ENCODE results near the gene HBS1L. TPM values are rescaled to one million over a fixed set of nuclear protein-coding genes. Genes with fewer than 3 reads are reported as not detected.

Gene HBS1L
- total and polyA plus RNA-seq, 9 of the 15 experiments (the other 6 are each of a cell fraction or from before 2014, with no cell fraction given) = 101 to 199 (median 145) TPM

DNA sequence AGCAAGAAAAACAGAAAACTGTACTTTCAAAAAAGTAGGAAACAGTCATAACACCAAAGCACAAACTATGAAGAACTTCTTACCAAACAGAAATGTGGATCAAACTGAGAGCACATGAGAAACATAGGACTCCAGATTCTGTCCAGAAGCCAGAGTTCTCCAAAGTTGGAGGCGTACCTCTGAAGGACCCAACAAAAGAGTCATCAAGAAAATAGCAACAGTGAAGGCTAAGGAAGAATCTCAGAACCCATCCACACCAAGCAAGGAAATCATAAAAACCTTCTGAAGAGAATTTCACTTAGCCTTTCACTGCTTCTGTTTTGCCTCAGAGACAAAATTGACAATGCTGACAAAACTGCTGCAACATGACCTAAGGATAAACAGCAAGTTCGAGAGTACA is 29.4 kb downstream of the HBS1L start:
- H3K9me1 ChIP-seq (ENCODE audit: control insufficient read depth, insufficient read depth, low read length) = no peaks in the 10 kb centered on the region
- ChIA-PET POLR2A (interaction anchor here (0.9 kb wide), 1 partner anchor 10 kb away, joined by 4 read pairs; no protein-coding TSS in a partner anchor), CTCF (ENCODE audit: low intra/inter-chr PET ratio) (no interaction called here)
- ATAC-seq = peak; percentile 37
- 94% methylated on average over 2 of the region's 2 CpGs for WGBS (ENCODE audit: insufficient coverage, low coverage, missing lambda C conversion rate)
- no peak overlapping the region for H3K27ac ChIP-seq (ENCODE audit: extremely low read depth, low read depth, low read length)
- no peaks in the 10 kb centered on the region for H3K4me1 ChIP-seq (replicated peaks in 1 of 2; ENCODE audit: control insufficient read depth in 2 of 2, insufficient read depth in 2 of 2, low read length in 2 of 2)
- H2AFZ ChIP-seq (ENCODE audit: low read depth, low read length) = no peak overlapping the region
- peaks cover 90% of the 10 kb centered on the region for H3K79me2 ChIP-seq (ENCODE audit: control insufficient read depth, insufficient read depth, low read length)
- H4K20me1 ChIP-seq (replicated peaks; ENCODE audit: control insufficient read depth, insufficient read depth, low read length) = no peaks in the 10 kb centered on the region
- intact Hi-C loops (cut with micrococcal nuclease) = no loop called here
- no peak for DNase-seq (ENCODE audit: extremely low read depth in 1 of 4, low spot score in 3 of 4)
- no peak for FAIRE-seq
- H3K9ac ChIP-seq (ENCODE audit: insufficient read depth in 1 of 2, low read depth in 2 of 2, low read length in 2 of 2) = no peak overlapping the region
- H3K27me3 ChIP-seq (ENCODE audit: control insufficient read depth in 2 of 2, insufficient read depth in 2 of 2, low read length in 2 of 2) = no peaks in the 10 kb centered on the region
- no peak overlapping the region for H3K4me2 ChIP-seq (ENCODE audit: insufficient read depth, low read length)
- BruUV-seq (replicated peaks) = no TSS peak
- peaks cover 39% of the 10 kb centered on the region for H3K36me3 ChIP-seq (ENCODE audit: control insufficient read depth, insufficient read depth, low read length)
- no peak overlapping the region for H3K4me3 ChIP-seq
- H3K9me3 ChIP-seq (replicated peaks; ENCODE audit: control insufficient read depth, insufficient read depth, low read depth, low read length) = no peaks in the 10 kb centered on the region
- in situ Hi-C loops (cut with MboI) = no loop called here
- TF ChIP-seq EGR1 (conservative IDR thresholded peaks at IDR 0.05) (no peak), PYGO2 (tag; IDR thresholded peaks at IDR 0.05) (no peak), ZNF175 (CRISPR knock-in tag; IDR thresholded peaks at IDR 0.05; ENCODE audit: low read depth) (no peak), ZNF134 (CRISPR knock-in tag; conservative IDR thresholded peaks at IDR 0.05) (no peak), U2AF2 (optimal IDR thresholded peaks at IDR 0.05; ENCODE audit: low read depth, low read length) (no peak), NFATC3 (IDR thresholded peaks at IDR 0.05) (no peak), CCNT2 (IDR thresholded peaks at IDR 0.05; ENCODE audit: borderline replicate concordance, extremely low read depth, insufficient read length, low read depth, low read length) (no peak), RAD51 (IDR thresholded peaks at IDR 0.05; ENCODE audit: borderline replicate concordance, low read depth) (no peak), ARID1B (IDR thresholded peaks at IDR 0.05) (no peak), SMC3 (conservative IDR thresholded peaks at IDR 0.05; ENCODE audit: insufficient read depth, low read depth, low read length) (no peak), HEY1 (CRISPR knock-in tag; IDR thresholded peaks at IDR 0.05; ENCODE audit: borderline replicate concordance) (no peak), SMARCE1 (IDR thresholded peaks at IDR 0.05) (no peak), SMAD4 (CRISPR knock-in tag; conservative IDR thresholded peaks at IDR 0.05) (no peak), GTF2E2 (tag; IDR thresholded peaks at IDR 0.05) (no peak)
- TF ChIP-seq, protein P1, sequence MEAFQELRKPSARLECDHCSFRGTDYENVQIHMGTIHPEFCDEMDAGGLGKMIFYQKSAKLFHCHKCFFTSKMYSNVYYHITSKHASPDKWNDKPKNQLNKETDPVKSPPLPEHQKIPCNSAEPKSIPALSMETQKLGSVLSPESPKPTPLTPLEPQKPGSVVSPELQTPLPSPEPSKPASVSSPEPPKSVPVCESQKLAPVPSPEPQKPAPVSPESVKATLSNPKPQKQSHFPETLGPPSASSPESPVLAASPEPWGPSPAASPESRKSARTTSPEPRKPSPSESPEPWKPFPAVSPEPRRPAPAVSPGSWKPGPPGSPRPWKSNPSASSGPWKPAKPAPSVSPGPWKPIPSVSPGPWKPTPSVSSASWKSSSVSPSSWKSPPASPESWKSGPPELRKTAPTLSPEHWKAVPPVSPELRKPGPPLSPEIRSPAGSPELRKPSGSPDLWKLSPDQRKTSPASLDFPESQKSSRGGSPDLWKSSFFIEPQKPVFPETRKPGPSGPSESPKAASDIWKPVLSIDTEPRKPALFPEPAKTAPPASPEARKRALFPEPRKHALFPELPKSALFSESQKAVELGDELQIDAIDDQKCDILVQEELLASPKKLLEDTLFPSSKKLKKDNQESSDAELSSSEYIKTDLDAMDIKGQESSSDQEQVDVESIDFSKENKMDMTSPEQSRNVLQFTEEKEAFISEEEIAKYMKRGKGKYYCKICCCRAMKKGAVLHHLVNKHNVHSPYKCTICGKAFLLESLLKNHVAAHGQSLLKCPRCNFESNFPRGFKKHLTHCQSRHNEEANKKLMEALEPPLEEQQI (IDR thresholded peaks at IDR 0.05) = no peak
- TF ChIP-seq, protein P2, sequence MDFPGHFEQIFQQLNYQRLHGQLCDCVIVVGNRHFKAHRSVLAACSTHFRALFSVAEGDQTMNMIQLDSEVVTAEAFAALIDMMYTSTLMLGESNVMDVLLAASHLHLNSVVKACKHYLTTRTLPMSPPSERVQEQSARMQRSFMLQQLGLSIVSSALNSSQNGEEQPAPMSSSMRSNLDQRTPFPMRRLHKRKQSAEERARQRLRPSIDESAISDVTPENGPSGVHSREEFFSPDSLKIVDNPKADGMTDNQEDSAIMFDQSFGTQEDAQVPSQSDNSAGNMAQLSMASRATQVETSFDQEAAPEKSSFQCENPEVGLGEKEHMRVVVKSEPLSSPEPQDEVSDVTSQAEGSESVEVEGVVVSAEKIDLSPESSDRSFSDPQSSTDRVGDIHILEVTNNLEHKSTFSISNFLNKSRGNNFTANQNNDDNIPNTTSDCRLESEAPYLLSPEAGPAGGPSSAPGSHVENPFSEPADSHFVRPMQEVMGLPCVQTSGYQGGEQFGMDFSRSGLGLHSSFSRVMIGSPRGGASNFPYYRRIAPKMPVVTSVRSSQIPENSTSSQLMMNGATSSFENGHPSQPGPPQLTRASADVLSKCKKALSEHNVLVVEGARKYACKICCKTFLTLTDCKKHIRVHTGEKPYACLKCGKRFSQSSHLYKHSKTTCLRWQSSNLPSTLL (IDR thresholded peaks at IDR 0.05) = no peak
- TF ChIP-seq, protein P3, sequence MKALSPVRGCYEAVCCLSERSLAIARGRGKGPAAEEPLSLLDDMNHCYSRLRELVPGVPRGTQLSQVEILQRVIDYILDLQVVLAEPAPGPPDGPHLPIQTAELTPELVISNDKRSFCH (CRISPR knock-in tag; IDR thresholded peaks at IDR 0.05) = no peak
- TF ChIP-seq, protein P3 (tag; IDR thresholded peaks at IDR 0.05) = no peak
- TF ChIP-seq, protein P4, sequence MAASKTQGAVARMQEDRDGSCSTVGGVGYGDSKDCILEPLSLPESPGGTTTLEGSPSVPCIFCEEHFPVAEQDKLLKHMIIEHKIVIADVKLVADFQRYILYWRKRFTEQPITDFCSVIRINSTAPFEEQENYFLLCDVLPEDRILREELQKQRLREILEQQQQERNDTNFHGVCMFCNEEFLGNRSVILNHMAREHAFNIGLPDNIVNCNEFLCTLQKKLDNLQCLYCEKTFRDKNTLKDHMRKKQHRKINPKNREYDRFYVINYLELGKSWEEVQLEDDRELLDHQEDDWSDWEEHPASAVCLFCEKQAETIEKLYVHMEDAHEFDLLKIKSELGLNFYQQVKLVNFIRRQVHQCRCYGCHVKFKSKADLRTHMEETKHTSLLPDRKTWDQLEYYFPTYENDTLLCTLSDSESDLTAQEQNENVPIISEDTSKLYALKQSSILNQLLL (CRISPR knock-in tag; IDR thresholded peaks at IDR 0.05; ENCODE audit: borderline replicate concordance) = no peak
